HG02798 (cell line): ENCODE data around the gene MAMSTR.
"Not testable (repeated sequence)": the region's sequence is repeated elsewhere in the genome, so short reads cannot be mapped to it uniquely, and the experiment has no call there.

ENCODE experiments used
- ATAC-seq: cut with Tn5 transposase; IDR thresholded peaks from one replicate; pipeline ENCODE4 v1.9.1; 2021; ENCODE audit warnings: mild to moderate bottlenecking; ENCODE audit not compliant: unreplicated experiment, poor library complexity

The MAMSTR gene, protein sequence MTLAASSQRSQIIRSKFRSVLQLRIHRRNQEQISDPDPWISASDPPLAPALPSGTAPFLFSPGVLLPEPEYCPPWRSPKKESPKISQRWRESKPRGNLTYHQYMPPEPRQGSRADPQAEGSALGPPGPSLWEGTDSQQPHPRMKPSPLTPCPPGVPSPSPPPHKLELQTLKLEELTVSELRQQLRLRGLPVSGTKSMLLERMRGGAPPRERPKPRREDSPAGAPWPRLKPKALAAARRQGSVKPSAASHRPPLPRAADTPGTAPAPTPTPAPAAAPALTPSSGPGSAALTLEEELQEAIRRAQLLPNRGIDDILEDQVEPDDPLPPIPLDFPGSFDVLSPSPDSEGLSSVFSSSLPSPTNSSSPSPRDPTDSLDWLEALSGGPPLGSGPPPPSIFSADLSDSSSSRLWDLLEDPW

DNA sequence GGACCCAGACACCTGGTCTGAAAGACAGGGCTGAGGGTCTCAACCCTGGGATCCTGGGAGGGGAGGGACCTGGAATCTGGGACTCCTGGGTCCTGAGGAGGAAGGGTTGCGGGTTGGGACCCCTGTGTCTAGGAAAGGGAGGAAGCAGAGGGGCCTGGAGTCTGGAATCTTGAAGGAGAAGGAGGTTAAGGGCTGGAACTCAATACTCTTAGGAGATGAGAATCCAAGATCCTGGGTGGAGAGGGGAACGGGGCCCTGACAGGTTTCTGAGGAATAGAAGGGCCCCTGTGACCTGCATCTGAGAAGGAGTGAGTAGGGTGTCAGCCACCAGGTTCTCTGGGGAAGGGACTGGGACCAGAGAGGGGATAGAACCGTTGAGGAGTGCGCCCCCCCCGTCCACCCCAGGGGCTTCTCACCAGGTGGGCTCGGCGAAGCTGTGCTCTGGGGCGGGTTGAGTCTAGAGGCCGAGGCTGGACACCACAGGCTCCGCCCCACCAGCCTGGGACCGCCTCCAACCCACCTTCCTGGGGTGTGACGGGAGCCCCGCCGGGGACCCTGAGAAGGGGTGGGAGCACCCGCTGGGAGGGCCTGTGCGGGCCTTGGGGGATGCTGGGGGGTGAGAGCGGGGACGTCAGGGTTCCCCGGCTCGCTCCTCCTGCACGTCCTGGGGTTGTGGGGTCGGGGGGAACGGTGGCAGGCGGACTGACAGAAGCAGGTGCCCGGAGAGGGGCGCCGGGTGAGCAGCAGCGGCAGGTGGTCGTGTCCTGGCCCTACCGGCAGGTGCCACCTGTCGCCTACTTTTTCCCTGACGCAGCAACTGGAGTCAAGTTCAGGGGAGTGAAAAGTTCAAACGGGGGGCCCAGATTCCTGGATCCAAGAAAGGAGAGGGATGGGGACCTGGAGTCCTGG lies at the start of gene MAMSTR:
Gene MAMSTR (minus strand): TSS at position 463 of the 909 bp plus-strand sequence. CDS start 694 bp downstream, outside the sequence.
- ATAC-seq = no peak

DNA sequence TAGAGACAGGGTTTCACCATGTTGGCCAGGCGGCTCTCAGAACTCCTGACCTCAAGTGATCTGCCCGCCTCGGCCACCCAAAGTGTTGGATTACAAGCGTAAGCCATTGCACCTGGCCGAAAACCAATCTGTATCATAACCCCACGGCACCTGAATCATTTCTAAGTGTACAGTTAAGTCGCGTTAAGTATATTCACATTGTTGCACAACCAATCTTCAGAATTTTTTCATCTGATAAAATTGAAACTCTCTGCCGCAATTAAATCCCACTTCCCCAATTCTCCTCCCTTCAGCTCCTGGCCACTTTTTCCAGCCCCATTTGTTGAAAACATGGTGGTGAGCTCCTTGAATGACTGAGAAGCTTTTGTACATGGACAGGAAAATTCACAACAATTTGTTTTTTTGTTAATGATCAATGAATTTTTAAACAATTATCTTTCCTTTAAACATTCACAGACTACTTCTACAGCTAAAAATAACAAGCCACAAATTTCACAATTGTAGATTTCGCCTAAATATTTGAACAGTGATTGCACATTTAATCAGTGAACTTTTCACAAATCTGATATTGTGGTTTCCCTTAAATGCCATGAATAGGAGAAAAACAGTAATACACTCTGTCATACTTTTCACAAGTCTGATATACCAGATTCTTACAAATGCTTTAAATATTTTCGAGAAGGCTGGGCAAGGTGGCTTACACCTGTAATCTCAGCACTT lies 49.6 kb upstream of the MAMSTR start:
- no peak for ATAC-seq

DNA sequence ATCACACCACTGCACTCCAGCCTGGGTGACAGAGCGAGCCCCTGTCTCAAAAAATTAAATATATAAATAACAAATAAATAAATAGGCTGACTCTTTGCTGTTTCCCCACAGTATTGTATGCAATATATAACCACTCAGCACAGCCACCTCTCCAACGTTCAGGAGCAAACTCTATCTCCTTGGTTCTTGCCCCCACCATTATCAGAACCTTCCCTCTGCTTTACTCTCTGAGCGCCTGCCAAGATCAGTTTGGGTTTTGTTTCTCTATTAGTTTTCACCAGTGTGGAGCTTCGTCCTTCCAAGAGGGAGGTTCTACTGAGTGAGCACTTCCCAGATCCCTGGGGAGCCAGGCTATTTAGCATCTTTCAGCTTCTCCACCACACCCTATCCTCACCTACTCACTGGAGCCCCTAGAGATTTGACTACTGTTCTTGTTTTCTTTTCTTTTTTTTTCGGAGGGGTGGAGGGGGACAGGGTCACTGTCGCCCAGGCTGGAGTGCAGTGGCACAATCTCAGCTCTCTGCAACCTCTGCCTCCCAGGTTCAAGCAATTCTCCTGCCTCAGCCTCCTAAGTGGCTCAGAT lies 48.7 kb upstream of the MAMSTR start:
- ATAC-seq = not testable (repeated sequence)

DNA sequence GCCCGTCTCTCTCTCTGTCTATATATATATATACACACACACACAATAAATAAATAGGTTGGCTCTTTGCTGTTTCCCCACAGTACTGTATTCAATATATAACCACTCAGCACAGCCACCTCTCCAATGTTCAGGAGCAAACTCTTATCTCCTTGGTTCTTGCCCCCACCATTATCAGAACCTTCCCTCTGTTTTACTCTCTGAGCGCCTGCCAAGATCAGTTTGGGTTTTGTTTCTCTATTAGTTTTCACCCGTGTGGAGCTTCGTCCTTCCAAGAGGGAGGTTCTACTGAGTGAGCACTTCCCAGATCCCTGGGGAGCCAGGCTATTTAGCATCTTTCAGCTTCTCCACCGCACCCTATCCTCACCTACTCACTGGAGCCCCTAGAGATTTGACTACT lies 46.3 kb upstream of the MAMSTR start:
- ATAC-seq = not testable (repeated sequence)

DNA sequence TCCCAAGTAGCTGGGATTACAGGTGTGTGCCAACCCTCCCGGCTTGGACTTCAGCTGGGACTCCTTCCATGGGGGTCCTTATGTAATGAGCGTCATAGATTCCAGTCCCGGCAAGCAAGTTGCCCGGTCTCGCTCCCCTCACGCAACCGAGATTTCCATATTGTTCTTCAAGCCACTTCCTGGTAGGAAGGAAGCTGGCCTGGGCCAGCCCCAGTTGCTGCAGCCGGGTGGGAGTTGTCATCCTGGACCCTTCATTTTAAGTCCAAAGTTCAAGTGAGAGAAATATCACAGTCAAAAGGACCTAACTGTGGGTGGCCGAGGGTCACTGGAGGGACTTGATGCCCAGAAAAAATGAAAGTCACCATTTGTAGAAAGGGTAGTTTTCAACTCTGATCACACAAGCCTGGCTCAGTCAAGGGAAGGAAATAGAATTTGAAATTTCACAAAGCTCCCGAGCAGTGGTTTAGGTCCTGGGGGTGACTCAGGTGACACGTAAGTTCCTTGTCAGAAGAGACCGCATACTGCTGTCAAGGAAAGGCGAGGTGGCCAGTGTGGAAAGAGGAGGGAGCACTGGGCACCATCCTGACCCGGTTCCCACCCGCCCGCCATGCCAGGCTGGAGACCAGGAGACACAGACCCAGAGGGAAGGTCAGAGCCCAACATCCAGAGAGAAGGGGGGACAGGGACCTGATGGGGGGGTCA lies 41.1 kb upstream of the MAMSTR start:
- ATAC-seq = no peak

DNA sequence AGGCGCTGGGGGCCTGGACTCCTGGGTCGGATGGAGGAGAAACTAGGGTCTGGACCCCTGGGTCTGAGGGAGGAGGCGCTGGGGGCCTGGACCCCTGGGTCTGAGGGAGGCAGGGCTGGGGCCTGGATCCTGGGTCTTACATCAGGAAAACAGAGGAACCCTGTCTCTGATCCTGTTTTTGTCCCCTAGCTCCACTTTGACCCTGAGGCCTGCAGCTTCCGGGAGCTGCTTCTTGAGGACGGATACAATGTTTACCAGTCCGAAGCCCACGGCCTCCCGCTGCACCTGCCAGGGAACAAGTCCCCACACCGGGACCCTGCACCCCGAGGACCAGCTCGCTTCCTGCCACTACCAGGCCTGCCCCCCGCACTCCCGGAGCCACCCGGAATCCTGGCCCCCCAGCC lies 38.2 kb upstream of the MAMSTR start:
- ATAC-seq = no peak

DNA sequence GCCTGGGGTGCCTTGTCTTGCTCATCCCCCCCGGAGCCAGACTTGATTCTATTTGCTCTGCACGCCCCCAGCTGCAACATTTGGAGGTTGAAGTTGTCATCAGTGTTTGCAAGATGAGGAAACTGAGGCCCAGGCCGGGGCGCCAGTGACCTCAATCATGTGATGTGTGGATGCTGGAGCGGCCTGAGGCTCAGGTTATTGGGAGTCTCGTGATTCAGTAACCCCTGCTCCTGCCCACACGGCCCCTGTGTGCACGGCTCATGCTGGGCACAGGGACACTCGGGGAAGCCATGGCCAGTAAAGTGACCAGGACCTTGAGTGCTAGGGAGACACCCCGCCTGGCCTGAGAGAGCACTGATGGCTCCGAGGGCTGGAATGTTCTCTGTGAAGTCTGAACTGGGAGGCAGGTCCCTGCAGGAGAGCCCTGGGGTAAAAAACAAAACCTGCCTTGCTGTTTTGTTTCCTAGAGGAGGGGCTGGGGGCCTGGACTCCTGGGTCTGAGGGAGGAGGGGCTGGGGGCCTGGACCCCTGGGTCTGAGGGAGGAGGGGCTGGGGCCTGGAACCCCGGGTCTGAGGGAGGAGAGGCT lies 37.7 kb upstream of the MAMSTR start:
- no peak for ATAC-seq

DNA sequence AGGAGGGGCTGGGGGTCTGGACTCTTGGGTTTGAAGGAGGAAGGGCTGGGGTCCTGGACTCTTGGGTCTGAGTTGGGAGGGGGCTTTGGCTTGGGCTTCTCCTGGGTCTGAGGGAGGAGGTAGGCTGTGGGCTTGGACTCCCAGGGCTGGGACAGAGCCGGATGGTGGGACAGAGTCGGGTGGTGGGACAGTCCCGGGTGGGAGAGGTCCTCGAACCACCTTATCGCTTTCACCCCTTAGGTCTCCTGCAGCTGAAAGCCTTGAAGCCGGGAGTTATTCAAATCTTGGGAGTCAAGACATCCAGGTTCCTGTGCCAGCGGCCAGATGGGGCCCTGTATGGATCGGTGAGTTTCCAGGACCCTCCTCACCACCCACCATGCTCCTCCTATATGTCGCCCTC lies 37.2 kb upstream of the MAMSTR start:
- no peak for ATAC-seq

DNA sequence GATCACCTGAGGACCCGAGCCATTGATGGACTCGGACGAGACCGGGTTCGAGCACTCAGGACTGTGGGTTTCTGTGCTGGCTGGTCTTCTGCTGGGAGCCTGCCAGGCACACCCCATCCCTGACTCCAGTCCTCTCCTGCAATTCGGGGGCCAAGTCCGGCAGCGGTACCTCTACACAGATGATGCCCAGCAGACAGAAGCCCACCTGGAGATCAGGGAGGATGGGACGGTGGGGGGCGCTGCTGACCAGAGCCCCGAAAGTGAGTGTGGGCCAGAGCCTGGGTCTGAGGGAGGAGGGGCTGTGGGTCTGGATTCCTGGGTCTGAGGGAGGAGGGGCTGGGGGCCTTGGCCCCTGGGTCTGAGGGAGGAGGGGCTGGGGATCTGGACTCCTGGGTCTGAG lies 36.7 kb upstream of the MAMSTR start:
- no peak for ATAC-seq

DNA sequence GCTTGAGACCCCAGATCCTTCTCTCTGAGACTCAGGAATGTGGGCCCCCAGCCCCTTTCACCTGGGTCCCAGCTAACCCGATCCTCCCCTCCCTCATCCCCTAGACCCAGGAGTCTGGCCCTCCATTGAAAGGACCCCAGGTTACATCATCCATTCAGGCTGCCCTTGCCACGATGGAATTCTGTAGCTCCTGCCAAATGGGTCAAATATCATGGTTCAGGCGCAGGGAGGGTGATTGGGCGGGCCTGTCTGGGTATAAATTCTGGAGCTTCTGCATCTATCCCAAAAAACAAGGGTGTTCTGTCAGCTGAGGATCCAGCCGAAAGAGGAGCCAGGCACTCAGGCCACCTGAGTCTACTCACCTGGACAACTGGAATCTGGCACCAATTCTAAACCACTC lies 36.3 kb upstream of the MAMSTR start:
- ATAC-seq = no peak

DNA sequence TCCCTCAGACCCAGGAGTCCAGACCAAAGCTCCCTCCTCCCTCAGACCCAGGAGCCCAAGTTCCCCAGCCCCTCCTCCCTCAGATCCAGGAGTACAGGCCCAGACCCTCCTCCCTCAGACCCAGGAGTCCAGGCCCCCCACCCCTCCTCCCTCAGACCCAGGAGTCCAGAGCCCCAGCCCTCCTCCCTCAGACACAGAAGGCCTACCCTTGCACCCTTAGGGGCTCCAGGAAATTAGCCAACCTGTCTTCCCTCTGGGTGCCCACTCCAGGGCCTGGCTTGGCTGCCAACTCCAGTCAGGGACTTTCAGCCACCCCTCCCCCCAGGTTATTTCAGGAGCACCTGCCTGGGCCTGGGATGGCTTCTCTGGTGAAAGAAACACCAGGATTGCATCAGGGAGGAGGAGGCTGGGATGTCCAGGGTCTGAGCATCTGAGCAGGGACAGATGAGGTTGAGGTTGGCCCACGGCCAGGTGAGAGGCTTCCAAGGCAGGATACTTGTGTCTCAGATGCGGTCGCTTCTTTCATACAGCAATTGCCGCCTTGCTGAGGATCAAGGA lies 35.6 kb upstream of the MAMSTR start, which contains the start of gene FGF21:
Gene FGF21 (plus strand): TSS at position 441 of the 558 bp plus-strand sequence. CDS start 713 bp downstream, outside the sequence.
- ATAC-seq = no peak

DNA sequence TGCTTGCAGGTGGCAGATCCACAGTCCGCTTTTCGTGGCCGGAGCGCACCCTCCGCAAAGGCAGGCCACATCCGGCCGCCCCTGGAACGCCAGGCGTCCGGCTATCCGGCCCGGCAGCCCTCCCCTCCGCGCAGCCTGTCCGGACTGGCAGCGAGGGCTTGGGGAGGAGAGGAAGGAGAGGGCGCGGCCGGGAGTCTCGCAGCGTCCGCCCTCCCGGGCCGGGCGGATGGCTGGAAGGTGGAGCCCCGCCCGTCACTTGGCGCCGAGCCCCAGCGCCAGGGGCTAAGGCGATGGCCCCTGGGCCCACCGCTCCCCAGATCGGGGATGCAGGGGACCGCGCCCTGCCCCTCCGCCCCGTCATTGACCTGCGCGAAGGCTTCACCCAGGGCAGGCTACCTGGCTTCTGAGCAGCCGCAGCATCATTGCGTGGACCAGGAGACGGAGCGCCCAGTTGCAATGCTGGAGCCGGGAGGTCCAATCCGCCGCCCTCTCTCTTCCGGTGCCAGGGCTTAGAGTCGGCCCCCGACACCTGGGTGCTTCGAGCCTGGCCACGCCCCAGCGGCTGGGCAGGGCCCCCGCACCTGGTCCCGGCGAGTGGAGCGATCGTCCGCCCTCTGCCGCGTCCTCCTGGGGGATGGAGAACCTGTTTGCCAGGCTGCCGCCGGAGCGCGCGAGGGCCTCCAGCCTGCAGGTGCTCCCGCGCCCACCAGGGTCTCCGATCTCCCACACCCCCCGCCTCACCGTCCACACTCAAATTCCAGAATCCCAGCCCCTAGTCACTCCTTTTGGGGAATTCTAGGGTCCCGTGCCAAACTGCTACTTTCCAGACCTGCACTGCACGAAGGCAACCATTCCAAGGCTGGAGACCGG lies 33.2 kb upstream of the MAMSTR start, which contains the start of gene FUT1:
Gene FUT1 (minus strand): TSS at position 146 of the 870 bp plus-strand sequence. CDS start 1,360 bp downstream, outside the sequence.
- no peak for ATAC-seq

DNA sequence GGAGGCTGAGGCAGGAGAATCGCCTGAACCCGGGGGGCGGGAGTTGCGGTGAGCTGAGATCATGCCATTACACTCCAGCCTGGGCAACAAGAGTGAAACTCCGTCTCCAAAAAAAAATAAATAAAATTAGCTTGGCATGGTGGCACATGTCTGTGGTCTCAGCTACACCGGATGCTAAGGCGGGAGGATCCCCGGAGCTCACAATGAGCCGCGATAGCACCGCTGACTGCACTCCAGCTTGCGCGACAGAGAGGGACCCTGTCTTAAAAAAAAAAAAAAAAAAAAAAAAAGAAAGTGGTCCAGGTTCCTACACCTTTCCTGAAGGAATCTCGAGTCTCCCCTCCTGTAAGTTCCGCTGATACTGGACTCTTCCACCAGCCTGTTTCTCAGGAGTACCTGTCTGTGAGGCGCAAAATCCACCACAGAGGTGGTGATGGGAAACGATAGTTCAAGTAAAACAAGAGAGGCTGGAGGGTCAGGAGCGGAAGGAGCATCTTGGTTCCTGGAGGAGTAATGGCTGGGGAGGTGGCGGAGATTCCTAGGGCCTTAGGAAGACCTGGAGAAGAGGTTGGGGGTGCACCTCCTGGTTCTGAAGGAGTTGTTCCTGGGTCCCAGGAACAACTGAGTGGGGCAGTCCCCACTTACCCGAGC lies 32.4 kb upstream of the MAMSTR start:
- ATAC-seq = no peak

DNA sequence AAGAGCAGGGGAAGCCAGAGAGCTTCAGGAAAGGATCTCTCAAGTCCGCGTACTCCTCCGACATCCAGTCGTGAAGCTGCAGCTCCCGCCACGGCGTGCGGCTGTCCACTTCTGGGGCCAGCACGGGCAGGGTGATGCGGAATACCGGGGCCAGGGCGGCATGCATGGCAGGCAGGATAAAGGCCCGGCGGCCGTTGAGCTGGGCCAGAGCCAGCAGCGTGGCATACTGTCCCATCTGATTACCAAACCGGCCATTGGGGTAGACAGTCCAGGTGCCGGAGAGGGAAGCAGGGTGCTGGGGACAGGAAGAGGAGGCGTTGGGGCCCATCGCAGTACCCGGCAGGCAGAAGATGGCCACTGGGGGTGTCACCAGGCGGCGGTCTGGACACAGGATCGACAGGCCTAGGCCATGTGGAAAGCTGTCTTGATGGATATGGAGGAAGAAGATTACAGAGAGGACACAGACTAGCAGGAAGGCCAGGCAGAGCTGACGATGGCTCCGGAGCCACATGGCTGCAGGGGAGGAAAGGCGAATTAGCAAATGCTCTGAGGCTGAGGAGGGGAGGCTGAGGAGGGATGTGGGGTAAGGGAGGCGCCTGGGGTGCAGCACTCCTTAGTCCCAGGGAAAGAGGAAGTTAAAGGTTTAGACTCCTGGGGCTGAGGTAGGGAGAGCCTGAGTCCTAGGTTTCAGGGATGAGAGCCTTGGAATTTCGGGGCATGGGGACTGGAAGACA lies 31.4 kb upstream of the MAMSTR start:
- no peak for ATAC-seq

DNA sequence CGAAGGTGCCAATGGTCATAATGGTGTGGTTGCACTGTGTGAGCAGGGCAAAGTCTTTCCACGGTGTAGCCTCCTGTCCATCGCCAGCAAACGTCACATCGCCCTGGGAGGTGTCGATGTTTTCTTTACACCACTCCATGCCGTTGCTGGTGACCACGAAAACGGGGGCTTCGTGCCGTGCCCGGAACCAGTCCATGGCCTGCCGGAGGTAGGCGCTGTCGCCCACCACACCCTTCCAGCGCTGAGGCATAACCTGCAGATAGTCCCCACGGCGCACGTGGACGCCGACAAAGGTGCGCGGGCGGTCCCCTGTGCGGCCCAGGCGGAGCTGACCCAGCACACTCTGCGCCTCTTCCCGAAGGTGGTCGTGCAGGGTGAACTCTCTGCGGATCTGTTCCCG lies 30.8 kb upstream of the MAMSTR start:
- ATAC-seq = no peak

DNA sequence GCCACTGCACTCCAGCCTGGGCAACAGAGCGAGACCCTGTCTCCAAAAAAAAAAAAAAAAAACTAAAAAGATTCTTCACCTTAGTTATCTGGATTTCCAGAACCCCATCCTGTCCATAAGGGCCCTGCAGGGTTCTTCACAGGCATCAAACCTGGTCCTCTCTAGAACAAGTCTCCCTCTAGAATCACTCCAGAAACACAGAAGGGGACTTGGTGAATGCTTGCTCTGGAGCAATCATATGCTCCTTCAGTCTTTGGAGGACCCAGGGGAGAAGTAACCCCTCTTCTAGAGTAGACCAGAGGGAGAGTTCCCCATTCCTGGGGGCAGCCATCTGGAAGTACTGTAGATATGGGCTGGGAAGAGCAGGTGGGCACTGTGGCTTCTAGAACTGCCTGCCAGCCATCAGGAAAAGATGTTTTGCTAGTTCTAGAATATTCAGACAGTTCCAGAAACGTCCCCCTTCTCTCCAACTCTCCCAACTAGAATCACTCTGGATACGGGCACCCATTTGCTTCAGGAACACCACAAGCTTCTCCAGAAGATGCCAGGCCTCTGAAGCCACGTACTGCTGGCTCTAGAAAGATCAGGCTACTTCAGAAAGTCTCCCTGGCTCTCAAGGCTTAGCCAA lies 30.2 kb upstream of the MAMSTR start:
- no peak for ATAC-seq
